GDM1 (cell line): Measurements from ENCODE around the gene EME2.

Experiments
- DNase-seq: peaks from one replicate; lab custom pipeline; 2025; lab: John Stamatoyannopoulos, UW

Gene EME2

GRCh38 chr16:1766701-1767100 lies 5.9 kb upstream of the EME2 start:
- DNase-seq = no peak

- DNase-seq = no peak
Measured at GRCh38 chr16:1767116-1767994, 5.3 kb upstream of the EME2 start.

GRCh38 chr16:1768061-1768766 lies 4.4 kb upstream of the EME2 start:
- no peak for DNase-seq

GRCh38 chr16:1768767-1769401 lies 3.7 kb upstream of the EME2 start:
- no peak for DNase-seq

GRCh38 chr16:1769402-1770300 lies 3.0 kb upstream of the EME2 start:
- DNase-seq = no peak

GRCh38 chr16:1770328-1771187 lies 2.1 kb upstream of the EME2 start:
- DNase-seq = no peak

GRCh38 chr16:1771188-1771863 lies 1.3 kb upstream of the EME2 start, which contains the start of gene NME3:
TSS of gene NME3 (minus strand) at chr16:1771543. CDS start at chr16:1771534, 9 bp downstream.
- no peak for DNase-seq

- no peak for DNase-seq
Measured at GRCh38 chr16:1771864-1772361, 697 bp upstream of the EME2 start.

- DNase-seq = peak; percentile 66
Measured at GRCh38 chr16:1772908-1773702, 495 bp downstream of the EME2 start, which contains the start of gene MRPS34. TSS of gene MRPS34 (minus strand) at chr16:1773134. CDS start at chr16:1773119, 15 bp downstream.

GRCh38 chr16:1773703-1774447 lies 1.3 kb downstream of the EME2 start:
- no peak for DNase-seq

GRCh38 chr16:1774448-1774780 lies 1.8 kb downstream of the EME2 start:
- no peak for DNase-seq

GRCh38 chr16:1775006-1775845 lies 2.6 kb downstream of the EME2 start:
- DNase-seq = no peak

GRCh38 chr16:1775846-1776671 lies 3.4 kb downstream of the EME2 start:
- DNase-seq = no peak

GRCh38 chr16:1776672-1776955 lies 4.0 kb downstream of the EME2 start:
- DNase-seq = no peak

- DNase-seq = no peak
Measured at GRCh38 chr16:1776991-1777374, 4.4 kb downstream of the EME2 start.

GRCh38 chr16:1777375-1778199 lies 5.0 kb downstream of the EME2 start:
- DNase-seq = no peak
